Mesenchymal stem cell (in vitro differentiated cells and primary cell): ENCODE data around the gene LRSAM1.

Experiments used
- DNase-seq: peaks from one replicate; pipeline ENCODE4 v3.0.0-alpha.2; 2013
- H2AFZ ChIP-seq: one replicate; pipeline ENCODE4 v1.6.1; 2013; ENCODE audit warnings: low read depth, mild to moderate bottlenecking, control low read depth, inconsistent platforms, low read length, moderate library complexity
- H2AK5ac ChIP-seq: 2 replicates; pipeline ENCODE4 v1.6.1; 2013; ENCODE audit warnings: low read length, moderate library complexity, mild to moderate bottlenecking, inconsistent platforms; ENCODE audit not compliant: severe bottlenecking
- H2BK120ac ChIP-seq: one replicate; pipeline ENCODE4 v1.6.1; 2013; ENCODE audit warnings: low read depth, mild to moderate bottlenecking, inconsistent platforms, low read length, moderate library complexity
- H2BK12ac ChIP-seq, 2 experiments: one replicate each; pipeline ENCODE4 v1.6.1; 2013; ENCODE audit warnings: inconsistent platforms in 2 of 2, low read length in 2 of 2, mild to moderate bottlenecking in 2 of 2, moderate library complexity in 2 of 2, control low read depth in 1 of 2
- H2BK15ac ChIP-seq: one replicate; pipeline ENCODE4 v1.6.1; 2013; ENCODE audit warnings: mild to moderate bottlenecking, low read depth, inconsistent platforms; ENCODE audit not compliant: poor library complexity, severe bottlenecking
- H2BK5ac ChIP-seq: 2 replicates; pipeline ENCODE4 v1.6.1; 2013; ENCODE audit warnings: low read depth, mild to moderate bottlenecking, low read length, control low read depth, inconsistent platforms; ENCODE audit not compliant: poor library complexity, severe bottlenecking
- H3K14ac ChIP-seq, 2 experiments: one replicate each; pipeline ENCODE4 v1.6.1; 2013; ENCODE audit warnings: inconsistent platforms in 2 of 2, low read length in 2 of 2, control low read depth in 1 of 2, mild to moderate bottlenecking in 1 of 2, moderate library complexity in 1 of 2
- H3K18ac ChIP-seq, 2 experiments: one replicate each; pipeline ENCODE4 v1.6.1; 2013; ENCODE audit warnings: inconsistent platforms in 2 of 2, low read length in 2 of 2, control low read depth in 1 of 2, low read depth in 1 of 2, mild to moderate bottlenecking in 1 of 2
- H3K23ac ChIP-seq, 2 experiments: one replicate each; pipeline ENCODE4 v1.6.1; 2013; ENCODE audit warnings: inconsistent platforms in 2 of 2, low read length in 2 of 2, mild to moderate bottlenecking in 2 of 2, moderate library complexity in 2 of 2, control low read depth in 1 of 2
- H3K27ac ChIP-seq: 2 replicates; pipeline ENCODE4 v1.5.1; 2013; ENCODE audit warnings: mild to moderate bottlenecking, moderate library complexity, low read length, control low read depth, inconsistent platforms; ENCODE audit not compliant: poor library complexity, severe bottlenecking
- H3K27me3 ChIP-seq, 2 experiments: 2 replicates each; pipeline versions ENCODE4 v1.6.1 to v1.7.0; 2013; ENCODE audit warnings: low read length in 2 of 2, mild to moderate bottlenecking in 2 of 2, moderate library complexity in 2 of 2, control low read depth in 1 of 2, inconsistent platforms in 1 of 2; ENCODE audit not compliant: control insufficient read depth in 1 of 2, insufficient read depth in 1 of 2
- H3K36me3 ChIP-seq, 2 experiments: 2 replicates each; pipeline versions ENCODE4 v1.6.1 to v1.7.0; 2013; ENCODE audit warnings: low read length in 2 of 2, control low read depth in 1 of 2, inconsistent platforms in 1 of 2, low read depth in 1 of 2, mild to moderate bottlenecking in 1 of 2; ENCODE audit not compliant: insufficient read depth in 2 of 2, control insufficient read depth in 1 of 2
- H3K4ac ChIP-seq, 2 experiments: one replicate each; pipeline ENCODE4 v1.6.1; 2013; ENCODE audit warnings: inconsistent platforms in 2 of 2, low read length in 2 of 2, mild to moderate bottlenecking in 2 of 2, moderate library complexity in 2 of 2, control low read depth in 1 of 2, low read depth in 1 of 2
- H3K4me1 ChIP-seq: 2 replicates; pipeline ENCODE4 v1.6.1; 2013; ENCODE audit warnings: low read depth, low read length, control low read depth; ENCODE audit not compliant: control insufficient read depth, insufficient read depth
- H3K4me2 ChIP-seq: 2 replicates; pipeline ENCODE4 v1.6.1; 2013; ENCODE audit warnings: low read length, mild to moderate bottlenecking, inconsistent platforms; ENCODE audit not compliant: poor library complexity, severe bottlenecking
- H3K4me3 ChIP-seq, 2 experiments: 2 replicates each; pipeline versions ENCODE4 v1.5.1 to v1.7.0; 2013; ENCODE audit warnings: low read length in 2 of 2, mild to moderate bottlenecking in 2 of 2, control low read depth in 1 of 2, low read depth in 1 of 2; ENCODE audit not compliant: insufficient read depth in 1 of 2
- H3K79me1 ChIP-seq: replicated peaks from 2 replicates; pipeline ENCODE4 v1.6.1; 2013; ENCODE audit warnings: mild to moderate bottlenecking, control low read depth, low read length, inconsistent platforms; ENCODE audit not compliant: poor library complexity, severe bottlenecking
- H3K9ac ChIP-seq: 2 replicates; pipeline ENCODE4 v1.7.0; 2013; ENCODE audit warnings: mild to moderate bottlenecking, low read length, moderate library complexity
- H3K9me3 ChIP-seq: 2 replicates; pipeline ENCODE4 v1.7.0; 2013; ENCODE audit warnings: mild to moderate bottlenecking, low read length; ENCODE audit not compliant: control insufficient read depth
- H4K8ac ChIP-seq: one replicate; pipeline ENCODE4 v1.6.1; 2013; ENCODE audit warnings: inconsistent platforms, mild to moderate bottlenecking, low read length, moderate library complexity
- H4K91ac ChIP-seq: one replicate; pipeline ENCODE4 v1.6.1; 2013; ENCODE audit warnings: mild to moderate bottlenecking, low read length, inconsistent platforms
- WGBS: methylation state at CpG from one replicate; pipeline ENCODE4 v1.1.7; 2013; ENCODE audit warnings: mixed read lengths; 5-methylcytosine and 5-hydroxymethylcytosine counted together

Gene LRSAM1

DNA sequence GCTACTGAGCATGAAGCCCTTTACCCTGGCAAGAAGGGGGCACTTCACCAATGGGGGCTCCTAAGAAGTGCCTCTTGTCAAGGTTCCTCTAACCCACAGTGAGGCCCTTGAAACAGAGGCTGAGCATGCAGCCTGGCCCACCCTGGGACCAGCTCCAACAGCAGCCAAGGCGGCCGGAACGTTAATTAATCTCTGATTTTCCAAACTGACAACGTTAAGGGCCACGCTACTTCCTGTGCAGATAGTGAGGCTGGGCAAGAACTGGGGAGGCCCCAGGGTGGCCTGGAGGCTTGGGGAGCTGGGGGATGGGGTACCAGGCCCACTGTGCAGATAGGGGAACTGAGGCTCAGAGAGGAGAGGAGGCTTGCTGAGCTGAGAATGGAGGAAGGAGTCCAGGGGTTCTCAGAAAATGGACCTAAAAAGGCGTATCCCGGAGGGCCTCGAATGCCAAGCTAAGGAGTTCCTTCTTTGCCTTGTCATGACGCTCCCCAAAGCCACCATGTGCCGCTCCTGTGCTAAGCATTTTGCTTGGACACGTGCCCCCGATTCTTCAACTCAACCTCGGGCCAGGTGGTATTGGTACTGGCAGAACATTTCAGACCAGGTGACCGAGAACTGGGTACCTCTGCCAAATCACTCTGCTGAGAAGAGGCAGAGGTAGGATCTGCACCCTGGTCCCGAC, 88.8 kb downstream of the LRSAM1 start:
- Histone ChIP-seq H3K9ac (peak overlapping the region; percentile 79), H4K91ac (peak overlapping the region; percentile 90), H2BK12ac (peak overlapping the region; percentile 43 to 56), H3K27ac (peak overlapping the region; percentile 66), H3K36me3 (peaks cover 28 to 53% of the 10 kb centered on the region in 2 experiments), H3K18ac (peak overlapping the region; percentile 35 to 81), H3K27me3 (no peaks in the 10 kb centered on the region), H2BK5ac (peak overlapping the region; percentile 60), H3K23ac (no peak overlapping the region), H2AK5ac (peak overlapping the region; percentile 93), H3K9me3 (no peaks in the 10 kb centered on the region), H2BK15ac (no peak overlapping the region), H3K4ac (peak overlapping the region in 1 of 2 experiments; percentile 48), H3K14ac (peak overlapping the region in 1 of 2 experiments; percentile 12), H3K4me3 (no peak overlapping the region), H2AFZ (no peak overlapping the region), H2BK120ac (peak overlapping the region; percentile 58), H3K4me2 (no peak overlapping the region), H3K4me1 (peaks cover 83% of the 10 kb centered on the region), H3K79me1 (no peaks in the 10 kb centered on the region), H4K8ac (peak overlapping the region; percentile 81)
- peak; percentile 55 for DNase-seq
- WGBS = 71% methylated on average over 15 of the region's 15 CpGs

DNA sequence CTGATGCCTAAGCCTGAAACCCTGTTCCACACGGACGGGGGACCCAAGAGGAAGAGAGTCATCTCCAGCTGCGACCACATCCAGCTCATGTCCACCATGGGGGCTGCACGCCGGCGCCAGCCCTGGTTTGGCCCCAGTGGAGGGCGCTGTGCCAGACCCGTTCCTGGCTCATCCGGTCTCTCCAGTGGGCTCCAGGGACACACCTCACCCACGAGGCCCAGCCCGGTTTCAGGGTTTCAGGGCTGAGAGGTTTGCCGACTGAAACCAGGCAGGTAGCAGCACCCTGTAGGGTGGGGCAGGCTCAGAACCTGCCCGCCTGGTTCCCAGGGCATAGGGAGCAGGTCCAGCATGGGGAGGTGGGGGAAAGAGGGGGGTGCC, 89.3 kb downstream of the LRSAM1 start:
- Histone ChIP-seq H3K23ac (peak overlapping the region in 1 of 2 experiments; percentile 20), H3K36me3 (peaks cover 23 to 48% of the 10 kb centered on the region in 2 experiments), H2AK5ac (peak overlapping the region; percentile 93), H3K14ac (peak overlapping the region in 1 of 2 experiments; percentile 9), H2BK5ac (no peak overlapping the region), H3K79me1 (no peaks in the 10 kb centered on the region), H4K8ac (peak overlapping the region; percentile 81), H3K27ac (peak overlapping the region; percentile 66), H2BK12ac (peak overlapping the region; percentile 27 to 56), H4K91ac (peak overlapping the region; percentile 90), H3K18ac (peak overlapping the region; percentile 35 to 81), H3K9me3 (no peaks in the 10 kb centered on the region), H3K27me3 (no peaks in the 10 kb centered on the region), H3K4me2 (no peak overlapping the region), H3K4me1 (peaks cover 81% of the 10 kb centered on the region), H3K4ac (peak overlapping the region; percentile 13 to 39), H3K9ac (peak overlapping the region; percentile 79), H3K4me3 (no peak overlapping the region), H2AFZ (no peak overlapping the region), H2BK15ac (no peak overlapping the region), H2BK120ac (peak overlapping the region; percentile 58)
- peak; percentile 19 for DNase-seq
- WGBS = 75% methylated on average over 13 of the region's 13 CpGs

DNA sequence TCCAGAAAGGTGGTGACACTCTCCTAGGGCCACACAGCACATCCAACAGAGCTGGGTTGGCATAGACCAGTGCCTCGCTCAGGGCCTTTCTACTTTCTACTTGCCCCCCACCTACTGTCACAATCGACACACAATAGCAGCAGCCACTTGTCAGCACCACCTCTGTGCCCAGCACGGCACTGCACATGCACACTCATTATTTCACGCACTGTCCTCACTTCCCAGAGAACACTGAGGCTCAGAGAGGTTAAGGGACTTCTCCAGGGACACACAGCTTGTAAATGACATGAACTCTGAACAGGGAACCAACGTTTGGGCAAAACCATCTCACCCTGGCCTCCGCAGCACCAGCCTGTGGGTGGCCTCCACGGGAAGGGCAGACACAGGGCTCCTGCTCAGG, 89.9 kb downstream of the LRSAM1 start:
- H3K36me3 ChIP-seq = peaks cover 26 to 45% of the 10 kb centered on the region in 2 experiments
- peak overlapping the region; percentile 59 for H4K8ac ChIP-seq

DNA sequence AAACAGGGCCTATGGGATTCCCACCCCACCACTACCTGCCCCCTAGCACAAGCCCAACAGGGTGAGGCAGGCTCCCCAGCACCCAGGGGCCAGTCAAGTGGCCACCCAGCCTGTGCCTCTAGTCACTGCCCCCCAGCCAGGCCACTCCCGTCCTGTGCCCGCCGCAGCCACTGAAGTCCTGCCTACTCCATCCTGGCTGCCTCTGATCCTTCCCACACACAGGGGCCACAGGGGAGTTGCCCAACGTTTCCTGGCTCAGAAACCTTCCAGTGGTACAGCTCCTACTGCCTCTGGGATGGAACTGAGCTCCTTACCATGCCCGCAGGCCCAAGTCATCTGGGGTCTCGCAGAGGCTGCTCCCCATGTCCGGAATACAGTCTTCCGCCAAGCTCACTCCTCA, 90.6 kb downstream of the LRSAM1 start:
- H3K27me3 ChIP-seq = no peaks in the 10 kb centered on the region
- H3K18ac ChIP-seq = peak overlapping the region; percentile 48 to 79
- H2BK120ac ChIP-seq = peak overlapping the region; percentile 19
- peak; percentile 56 for DNase-seq
- peak overlapping the region in 1 of 2 experiments; percentile 50 for H3K4me3 ChIP-seq
- peak overlapping the region; percentile 46 for H3K27ac ChIP-seq
- no peaks in the 10 kb centered on the region for H3K79me1 ChIP-seq
- peak overlapping the region; percentile 61 for H3K9ac ChIP-seq
- H4K91ac ChIP-seq = peak overlapping the region; percentile 87
- H3K14ac ChIP-seq = peak overlapping the region in 1 of 2 experiments; percentile 26
- no peak overlapping the region for H3K23ac ChIP-seq
- no peak overlapping the region for H2AFZ ChIP-seq
- H3K36me3 ChIP-seq = peaks cover 26 to 42% of the 10 kb centered on the region in 2 experiments
- no peak overlapping the region for H2BK5ac ChIP-seq
- H3K9me3 ChIP-seq = no peaks in the 10 kb centered on the region
- H3K4me1 ChIP-seq = peaks cover 81% of the 10 kb centered on the region
- peak overlapping the region in 1 of 2 experiments; percentile 79 for H2BK12ac ChIP-seq
- H2AK5ac ChIP-seq = peak overlapping the region; percentile 73
- no peak overlapping the region for H3K4me2 ChIP-seq
- H4K8ac ChIP-seq = peak overlapping the region; percentile 59
- WGBS = 85% methylated on average over 8 of the region's 8 CpGs
- peak overlapping the region in 1 of 2 experiments; percentile 42 for H3K4ac ChIP-seq
- peak overlapping the region; percentile 33 for H2BK15ac ChIP-seq

More for the DNA sequence above, 89.9 kb downstream of the LRSAM1 start:
- H3K4me3 ChIP-seq = no peak overlapping the region
- peak overlapping the region; percentile 61 for H3K9ac ChIP-seq
- peak overlapping the region; percentile 73 for H2AK5ac ChIP-seq
- H3K4me1 ChIP-seq = peaks cover 81% of the 10 kb centered on the region
- H2BK12ac ChIP-seq = peak overlapping the region in 1 of 2 experiments; percentile 27
- DNase-seq = no peak
- peak overlapping the region in 1 of 2 experiments; percentile 20 for H3K23ac ChIP-seq
- peak overlapping the region in 1 of 2 experiments; percentile 35 for H3K4ac ChIP-seq
- H3K9me3 ChIP-seq = no peaks in the 10 kb centered on the region
- H2BK15ac ChIP-seq = peak overlapping the region; percentile 33
- peak overlapping the region; percentile 31 for H3K27ac ChIP-seq
- H2BK120ac ChIP-seq = peak overlapping the region; percentile 19
- no peak overlapping the region for H2AFZ ChIP-seq
- peak overlapping the region; percentile 90 for H4K91ac ChIP-seq
- no peak overlapping the region for H3K14ac ChIP-seq
- H3K4me2 ChIP-seq = no peak overlapping the region
- H3K79me1 ChIP-seq = no peaks in the 10 kb centered on the region
- H3K18ac ChIP-seq = peak overlapping the region; percentile 37 to 48
- H2BK5ac ChIP-seq = no peak overlapping the region
- no peaks in the 10 kb centered on the region for H3K27me3 ChIP-seq
- 89% methylated on average over 7 of the region's 7 CpGs for WGBS
